Tibial nerve (tissue), 4 donors: ENCODE measurements around the gene BAMBI.

ENCODE experiments used
- CTCF ChIP-seq, 5 experiments: fragments of 200-600 bp in 3 of 5; fragments of 450-650 bp in 2 of 5; sonication (generic) in 3 of 5; IDR thresholded peaks; one replicate each; pipeline ENCODE4 v1.5.1; 2016 to 2019; ENCODE audit warnings: antibody characterized with exemption in 5 of 5, mild to moderate bottlenecking in 3 of 5, moderate library complexity in 2 of 5
- EP300 ChIP-seq, 2 donors: sonication (generic); formaldehyde crosslinking; IDR thresholded peaks; one replicate each; pipeline ENCODE4 v1.6.1; 2017; ENCODE audit warnings: antibody characterized with exemption in 2 of 2, mild to moderate bottlenecking in 1 of 2
- POLR2A ChIP-seq, 2 donors: fragments of 450-650 bp; IDR thresholded peaks; one replicate each; pipeline ENCODE4 v1.6.1; 2017; ENCODE audit warnings: antibody characterized with exemption in 2 of 2, mild to moderate bottlenecking in 2 of 2, moderate library complexity in 2 of 2

DNA sequence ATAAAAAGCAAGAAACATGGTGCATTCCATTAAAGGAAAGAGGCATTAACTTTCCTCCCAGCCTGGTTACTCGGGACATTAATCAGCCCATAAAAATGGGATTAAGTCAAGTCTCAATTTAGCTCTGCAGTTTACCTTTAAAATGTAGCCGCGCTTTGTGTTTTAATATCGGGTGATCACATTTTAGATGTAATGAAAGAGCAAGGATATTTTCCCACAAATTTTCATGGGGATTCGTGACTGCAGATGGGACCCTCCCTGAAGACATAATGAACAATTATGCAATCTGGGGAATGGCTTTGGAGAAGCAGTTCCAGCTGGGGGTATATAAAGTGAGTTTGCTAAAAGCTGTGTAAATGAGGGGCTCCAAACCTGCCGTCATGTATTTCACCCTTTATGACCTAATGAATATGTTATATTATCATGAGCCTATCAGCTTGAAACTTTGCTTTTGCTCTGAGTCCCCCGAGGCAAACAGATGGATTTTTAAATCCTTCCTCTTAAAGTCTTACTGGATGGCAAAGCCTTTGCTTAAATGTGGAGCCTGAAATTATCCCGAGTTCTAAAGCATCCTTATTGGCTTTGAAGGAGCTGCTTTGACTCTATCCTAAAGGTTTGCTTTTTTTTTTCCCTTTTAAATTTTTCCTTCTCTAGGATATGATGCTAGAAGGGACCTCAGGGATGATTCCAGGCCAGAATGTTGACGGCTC lies 31.8 kb downstream of the BAMBI start:
- no peak for TF ChIP-seq CTCF (IDR thresholded peaks at IDR 0.05)
- no peak for TF ChIP-seq EP300 (IDR thresholded peaks at IDR 0.05)
- TF ChIP-seq POLR2A (IDR thresholded peaks at IDR 0.05) = no peak
